GM23248 (cell line): ENCODE results near the gene MGAT5.

ENCODE experiments used
- EZH2 ChIP-seq: fragments of 200-600 bp; sonication (generic); IDR thresholded peaks from 2 replicates; pipeline ENCODE4 v1.6.1; 2018; ENCODE audit warnings: antibody characterized with exemption, mild to moderate bottlenecking; ENCODE audit not compliant: insufficient read depth, poor library complexity, severe bottlenecking
- EZH2phosphoT487 ChIP-seq: fragments of 200-600 bp; sonication (generic); IDR thresholded peaks from 2 replicates; pipeline ENCODE4 v1.6.1; 2018; ENCODE audit warnings: antibody characterized with exemption, moderate library complexity, mild to moderate bottlenecking, low read depth; ENCODE audit not compliant: insufficient read depth

- TF ChIP-seq EZH2 (no peak), EZH2phosphoT487 (no peak)
Observed at GRCh38 chr2:134245340-134245984, 8.4 kb upstream of the MGAT5 start.
